PC-3 (cell line): ENCODE data around the gene DLEU7. TPM values are rescaled to one million over a fixed set of nuclear protein-coding genes. Genes with fewer than 3 reads are reported as not detected.

Experiments used
- ATAC-seq: fragments of 200-7000 bp; cut with Tn5 transposase; 2 replicates; pipeline ENCODE4 v1.9.1; 2020; ENCODE audit warnings: mild to moderate bottlenecking, moderate library complexity
- BruUV-seq: library from RNA; stranded (reverse); fragments of 400-500 nt; replicated peaks from 2 replicates; lab custom pipeline; 2021; lab: Mats Ljungman, UMichigan
- CTCF ChIA-PET: fragments of 300-600 bp; sonication (Branson Sonifier 250); formaldehyde crosslinking; loops from one replicate; lab custom pipeline; 2022; ENCODE audit warnings: antibody characterized with exemption; lab: Charles Lee
- POLR2A ChIA-PET: fragments of 300-600 bp; sonication (Branson Sonifier 250); formaldehyde crosslinking; loops from one replicate; lab custom pipeline; 2022; ENCODE audit warnings: antibody characterized with exemption; ENCODE audit not compliant: unreplicated experiment; lab: Charles Lee
- DNase-seq: peaks from one replicate; pipeline ENCODE4 v3.0.0-alpha.2; 2015
- H2AFZ ChIP-seq: fragments of 300-600 bp; sonication (generic); 2 replicates; pipeline ENCODE4 v1.6.0; 2016; ENCODE audit warnings: antibody characterized with exemption, low read length
- H3F3A ChIP-seq: fragments of 300-600 bp; sonication (generic); one replicate; pipeline ENCODE4 v1.6.0; 2017; ENCODE audit warnings: antibody characterized with exemption, low read length, control low read depth, mild to moderate bottlenecking; ENCODE audit not compliant: unreplicated experiment
- H3K27ac ChIP-seq: fragments of 300-600 bp; sonication (generic); 2 replicates; pipeline ENCODE4 v1.5.1; 2016; ENCODE audit warnings: mild to moderate bottlenecking, low read length
- H3K27me3 ChIP-seq: fragments of 300-600 bp; sonication (generic); 2 replicates; pipeline ENCODE4 v1.6.1; 2016; ENCODE audit warnings: low read length, mixed read lengths
- H3K36me3 ChIP-seq: fragments of 300-600 bp; sonication (generic); 2 replicates; pipeline ENCODE4 v1.6.1; 2016; ENCODE audit warnings: low read depth, mixed run types, low read length, mixed read lengths
- H3K4me1 ChIP-seq: fragments of 300-600 bp; sonication (generic); 2 replicates; pipeline ENCODE4 v1.5.1; 2016; ENCODE audit warnings: low read length; ENCODE audit not compliant: insufficient read depth
- H3K4me2 ChIP-seq: fragments of 300-600 bp; sonication (generic); 2 replicates; pipeline ENCODE4 v1.6.0; 2016; ENCODE audit warnings: low read length
- H3K4me3 ChIP-seq: fragments of 300-600 bp; sonication (generic); 2 replicates; pipeline ENCODE4 v1.5.1; 2016; ENCODE audit warnings: mild to moderate bottlenecking, low read length, mixed read lengths
- H3K79me2 ChIP-seq: fragments of 300-600 bp; sonication (generic); 2 replicates; pipeline ENCODE4 v1.6.1; 2017; ENCODE audit warnings: low read length, mixed read lengths
- H3K9ac ChIP-seq: fragments of 300-600 bp; sonication (generic); 2 replicates; pipeline ENCODE4 v1.6.0; 2016; ENCODE audit warnings: mild to moderate bottlenecking, low read length
- H3K9me2 ChIP-seq: fragments of 300-600 bp; sonication (generic); replicated peaks from 2 replicates; pipeline ENCODE4 v1.6.1; 2016; ENCODE audit warnings: mixed run types, low read length, mixed read lengths
- H3K9me3 ChIP-seq: fragments of 300-600 bp; sonication (generic); 2 replicates; pipeline ENCODE4 v1.6.1; 2016; ENCODE audit warnings: low read length, mixed read lengths
- H4K20me1 ChIP-seq: fragments of 300-600 bp; sonication (generic); 2 replicates; pipeline ENCODE4 v1.6.1; 2016; ENCODE audit warnings: low read length, mixed read lengths
- EZH2 ChIP-seq: fragments of 300-600 bp; sonication (generic); IDR thresholded peaks from one replicate; pipeline ENCODE4 v1.6.1; 2017; ENCODE audit warnings: antibody characterized with exemption, mild to moderate bottlenecking, low read length; ENCODE audit not compliant: unreplicated experiment
- EZH2phosphoT487 ChIP-seq: fragments of 300-600 bp; sonication (generic); IDR thresholded peaks from 2 replicates; pipeline ENCODE4 v1.6.1; 2018; ENCODE audit warnings: mild to moderate bottlenecking, antibody characterized with exemption, low read length, borderline replicate concordance
- intact Hi-C: fragments of 100-400 bp; cut with micrococcal nuclease; formaldehyde crosslinking; loops from 2 replicates; pipeline ENCODE4 v1.9.0; 2023
- total RNA-seq: library from RNA; depleted of rRNA; stranded (reverse); fragments of >200 nt; gene quantifications from 2 replicates; pipeline ENCODE4 v1.2.3, GENCODE V29; 2014
- TF ChIP-seq, protein P1 (sequence below): fragments of 300-600 bp; sonication (generic); conservative IDR thresholded peaks from 2 replicates; pipeline ENCODE4 v1.5.1; 2017; ENCODE audit warnings: antibody characterized with exemption, low read depth, mild to moderate bottlenecking, low read length

The DLEU7 gene
- total RNA-seq, 1 experiment from 2014 or later = not detected

DNA sequence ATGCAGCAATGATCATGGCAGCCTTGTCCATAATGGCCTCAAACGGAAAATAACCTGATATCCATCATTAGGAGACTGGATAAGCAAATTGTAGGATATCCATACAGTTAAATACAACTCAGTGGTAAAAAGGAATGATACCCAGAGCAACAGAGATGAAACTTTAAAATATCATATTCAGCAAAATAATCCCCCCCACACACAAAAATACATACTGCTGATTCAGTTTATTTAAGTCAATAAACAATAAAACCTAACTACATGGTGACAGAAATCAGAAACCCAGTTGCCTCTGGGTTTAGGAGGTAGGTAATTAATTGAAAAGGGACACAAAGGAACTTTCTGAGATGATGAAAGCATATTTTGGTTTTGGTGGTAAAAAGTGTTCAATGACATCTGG, 27.9 kb upstream of the DLEU7 start:
- CTCF ChIA-PET = no interaction called here
- peaks cover 9% of the 10 kb centered on the region for H3K27me3 ChIP-seq
- H3K9me3 ChIP-seq = no peaks in the 10 kb centered on the region
- DNase-seq (no peak), ATAC-seq (no peak)
- H3K9me2 ChIP-seq = no peaks in the 10 kb centered on the region
- no peaks in the 10 kb centered on the region for H3K36me3 ChIP-seq
- no peak overlapping the region for H3K4me3 ChIP-seq
- POLR2A ChIA-PET = no interaction called here
- H3K79me2 ChIP-seq = no peaks in the 10 kb centered on the region
- no peak overlapping the region for H2AFZ ChIP-seq
- BruUV-seq = no TSS peak
- no peaks in the 10 kb centered on the region for H3K4me1 ChIP-seq
- TF ChIP-seq, protein P1, sequence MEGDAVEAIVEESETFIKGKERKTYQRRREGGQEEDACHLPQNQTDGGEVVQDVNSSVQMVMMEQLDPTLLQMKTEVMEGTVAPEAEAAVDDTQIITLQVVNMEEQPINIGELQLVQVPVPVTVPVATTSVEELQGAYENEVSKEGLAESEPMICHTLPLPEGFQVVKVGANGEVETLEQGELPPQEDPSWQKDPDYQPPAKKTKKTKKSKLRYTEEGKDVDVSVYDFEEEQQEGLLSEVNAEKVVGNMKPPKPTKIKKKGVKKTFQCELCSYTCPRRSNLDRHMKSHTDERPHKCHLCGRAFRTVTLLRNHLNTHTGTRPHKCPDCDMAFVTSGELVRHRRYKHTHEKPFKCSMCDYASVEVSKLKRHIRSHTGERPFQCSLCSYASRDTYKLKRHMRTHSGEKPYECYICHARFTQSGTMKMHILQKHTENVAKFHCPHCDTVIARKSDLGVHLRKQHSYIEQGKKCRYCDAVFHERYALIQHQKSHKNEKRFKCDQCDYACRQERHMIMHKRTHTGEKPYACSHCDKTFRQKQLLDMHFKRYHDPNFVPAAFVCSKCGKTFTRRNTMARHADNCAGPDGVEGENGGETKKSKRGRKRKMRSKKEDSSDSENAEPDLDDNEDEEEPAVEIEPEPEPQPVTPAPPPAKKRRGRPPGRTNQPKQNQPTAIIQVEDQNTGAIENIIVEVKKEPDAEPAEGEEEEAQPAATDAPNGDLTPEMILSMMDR = no peak
- no peak for TF ChIP-seq EZH2
- TF ChIP-seq EZH2phosphoT487 = no peak
- H3K27ac ChIP-seq = no peak overlapping the region
- no peak overlapping the region for H3K9ac ChIP-seq
- H4K20me1 ChIP-seq = no peaks in the 10 kb centered on the region
- H3F3A ChIP-seq = no peaks in the 10 kb centered on the region
- H3K4me2 ChIP-seq = no peak overlapping the region
- intact Hi-C loops = no loop called here

DNA sequence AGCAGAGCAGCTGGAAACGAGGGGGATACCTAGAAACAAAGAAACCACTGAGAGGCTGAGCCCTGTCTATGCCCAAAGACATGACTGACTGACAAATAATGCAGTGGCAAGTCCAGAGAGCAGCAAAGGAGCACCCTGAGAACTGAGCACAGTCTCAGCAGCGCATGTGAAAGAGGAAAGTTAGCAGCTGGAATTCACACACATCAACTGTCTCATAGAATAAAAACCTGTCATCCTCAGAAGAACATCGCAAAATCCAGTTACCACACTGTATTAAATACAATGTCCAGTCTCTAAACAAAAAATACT, 24.1 kb upstream of the DLEU7 start:
- Histone ChIP-seq H3K4me2 (no peak overlapping the region), H3K27ac (no peak overlapping the region), H3K9me2 (no peaks in the 10 kb centered on the region), H2AFZ (no peak overlapping the region), H3F3A (no peaks in the 10 kb centered on the region), H3K27me3 (peaks cover 9% of the 10 kb centered on the region), H3K36me3 (no peaks in the 10 kb centered on the region), H4K20me1 (no peaks in the 10 kb centered on the region), H3K79me2 (no peaks in the 10 kb centered on the region), H3K4me1 (no peaks in the 10 kb centered on the region), H3K9ac (no peak overlapping the region), H3K4me3 (no peak overlapping the region), H3K9me3 (no peaks in the 10 kb centered on the region)
- intact Hi-C loops = no loop called here
- ChIA-PET CTCF (no interaction called here), POLR2A (no interaction called here)
- no TSS peak for BruUV-seq
- DNase-seq (no peak), ATAC-seq (no peak)
- TF ChIP-seq EZH2phosphoT487 = no peak
- TF ChIP-seq, protein P1 = no peak
- TF ChIP-seq EZH2 = no peak

DNA sequence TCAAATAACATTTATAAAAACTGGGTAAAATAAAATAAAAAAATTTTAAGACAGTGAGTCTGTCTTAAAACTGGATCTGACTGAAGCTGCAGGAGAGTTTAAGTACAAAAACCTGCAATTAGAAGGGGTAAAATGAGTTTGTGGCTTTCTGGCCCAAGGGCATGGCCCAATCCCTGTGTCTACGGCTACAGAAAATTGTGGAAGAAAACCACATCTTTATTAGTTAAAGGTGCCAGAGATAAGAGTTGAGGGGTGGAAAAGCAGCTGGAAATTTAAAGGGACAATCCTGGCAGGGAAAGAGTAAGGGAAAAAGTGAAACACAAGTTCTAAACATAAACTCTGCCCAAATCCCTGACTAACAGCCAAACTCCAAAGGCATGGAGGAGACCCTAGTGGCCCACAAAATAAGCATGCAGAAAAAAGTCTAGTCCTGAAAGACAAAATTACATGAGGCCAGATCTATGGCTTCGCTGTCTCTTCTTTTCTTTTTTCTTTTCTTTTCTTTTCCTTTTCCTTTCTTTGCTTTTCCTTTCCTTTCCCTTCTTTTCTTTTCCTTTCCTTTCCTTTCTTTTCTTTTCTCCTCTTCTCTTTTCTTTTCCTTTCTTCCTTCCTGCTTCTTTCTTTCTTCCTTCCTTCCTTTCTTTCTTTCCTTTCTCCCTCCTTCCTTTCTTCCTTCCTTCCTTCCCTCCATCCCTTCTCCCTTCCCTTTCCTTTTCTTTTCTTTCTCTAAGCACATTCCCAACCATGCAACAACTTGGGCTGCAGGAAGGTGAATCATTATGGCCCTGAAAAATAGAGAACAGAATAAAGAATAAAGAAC, 23.5 kb upstream of the DLEU7 start:
- Histone ChIP-seq H3K4me3 (no peak overlapping the region), H4K20me1 (no peaks in the 10 kb centered on the region), H3K27me3 (peaks cover 9% of the 10 kb centered on the region), H3K9me3 (no peaks in the 10 kb centered on the region), H3K9ac (no peak overlapping the region), H3K36me3 (no peaks in the 10 kb centered on the region), H3K27ac (no peak overlapping the region), H2AFZ (no peak overlapping the region), H3K9me2 (no peaks in the 10 kb centered on the region), H3K79me2 (no peaks in the 10 kb centered on the region), H3K4me2 (no peak overlapping the region), H3K4me1 (no peaks in the 10 kb centered on the region), H3F3A (no peaks in the 10 kb centered on the region)
- no peak for ATAC-seq
- BruUV-seq = no TSS peak
- intact Hi-C loops = no loop called here
- TF ChIP-seq EZH2 (no peak), EZH2phosphoT487 (no peak)
- TF ChIP-seq, protein P1 = no peak
- DNase-seq = no peak
- CTCF ChIA-PET = no interaction called here
- POLR2A ChIA-PET = no interaction called here
